Natural killer cell (primary cell): ENCODE results near the gene SYNGR4. TPM values are rescaled to one million over a fixed set of nuclear protein-coding genes. Genes with fewer than 3 reads are reported as not detected.

Experiments
- ATAC-seq, 3 donors: fragments of 150-1000 bp in 2 of 3; fragments of 200-7000 bp in 1 of 3; cut with Tn5 transposase; 1 replicate in 1 of 3; 2 replicates in 2 of 3; pipeline ENCODE4 v1.10.0; 2021; ENCODE audit warnings: mild to moderate bottlenecking in 2 of 3, moderate library complexity in 2 of 3
- DNase-seq, 2 donors: peaks; one replicate each; pipeline versions ENCODE4 v3.0.0 to v3.0.0-alpha.2; 2013 to 2021; ENCODE audit warnings: mixed read lengths in 1 of 2
- H3K27ac ChIP-seq: one replicate; pipeline ENCODE4 v1.5.1; 2013; ENCODE audit warnings: mild to moderate bottlenecking, low read length
- H3K27me3 ChIP-seq: one replicate; pipeline ENCODE4 v1.6.1; 2013; ENCODE audit warnings: low read length; ENCODE audit not compliant: control insufficient read depth, insufficient read depth
- H3K36me3 ChIP-seq: one replicate; pipeline ENCODE4 v1.6.1; 2013; ENCODE audit warnings: low read length; ENCODE audit not compliant: control insufficient read depth, insufficient read depth
- H3K4me1 ChIP-seq: one replicate; pipeline ENCODE4 v1.6.1; 2013; ENCODE audit warnings: low read length; ENCODE audit not compliant: control insufficient read depth, insufficient read depth
- H3K4me3 ChIP-seq: one replicate; pipeline ENCODE4 v1.5.1; 2013; ENCODE audit warnings: low read length
- H3K9me3 ChIP-seq: one replicate; pipeline ENCODE4 v1.6.1; 2013; ENCODE audit warnings: low read length; ENCODE audit not compliant: control insufficient read depth, insufficient read depth
- H3K27ac Mint-ChIP-seq, 2 donors: one replicate each; pipeline ENCODE4 v1.8.0; 2022; ENCODE audit warnings: mild to moderate bottlenecking in 2 of 2, mixed read lengths in 2 of 2, moderate library complexity in 1 of 2
- H3K27me3 Mint-ChIP-seq, 2 donors: one replicate each; pipeline ENCODE4 v1.8.0; 2022; ENCODE audit warnings: low read depth in 2 of 2, mixed read lengths in 2 of 2
- H3K36me3 Mint-ChIP-seq: one replicate; pipeline ENCODE4 v1.8.0; 2022; ENCODE audit warnings: mixed read lengths
- H3K4me1 Mint-ChIP-seq, 2 donors: one replicate each; pipeline ENCODE4 v1.8.0; 2022; ENCODE audit warnings: mixed read lengths in 2 of 2
- H3K4me3 Mint-ChIP-seq: one replicate; pipeline ENCODE4 v1.8.0; 2022; ENCODE audit warnings: mild to moderate bottlenecking, moderate library complexity, mixed read lengths
- H3K9me3 Mint-ChIP-seq, 2 donors: one replicate each; pipeline ENCODE4 v1.8.0; 2022; ENCODE audit warnings: mixed read lengths in 2 of 2
- WGBS: methylation state at CpG from one replicate; pipeline ENCODE4 v1.1.7; 2013; ENCODE audit warnings: missing lambda C conversion rate; ENCODE audit not compliant: insufficient coverage; 5-methylcytosine and 5-hydroxymethylcytosine counted together
- intact Hi-C: fragments of 100-400 bp; cut with micrococcal nuclease; formaldehyde crosslinking; loops from one replicate; pipeline ENCODE4 v1.14.2; 2022
- total RNA-seq, 4 donors: library from RNA; stranded (reverse); fragments of 120-200 nt in 1 of 4; gene quantifications; one replicate each; pipeline versions ENCODE4 v1.2.3 to v1.2.4, GENCODE V29; 2013 to 2022
- TF ChIP-seq, protein P1 (sequence below): fragments of 200-600 bp; IDR thresholded peaks from one replicate; pipeline ENCODE4 v1.8.0; 2022; ENCODE audit warnings: antibody characterized with exemption

SYNGR4 gene
- total RNA-seq, 3 donors from 2014 or later (not counting 1 experiment from before 2014, with no cell fraction given) = not detected

DNA sequence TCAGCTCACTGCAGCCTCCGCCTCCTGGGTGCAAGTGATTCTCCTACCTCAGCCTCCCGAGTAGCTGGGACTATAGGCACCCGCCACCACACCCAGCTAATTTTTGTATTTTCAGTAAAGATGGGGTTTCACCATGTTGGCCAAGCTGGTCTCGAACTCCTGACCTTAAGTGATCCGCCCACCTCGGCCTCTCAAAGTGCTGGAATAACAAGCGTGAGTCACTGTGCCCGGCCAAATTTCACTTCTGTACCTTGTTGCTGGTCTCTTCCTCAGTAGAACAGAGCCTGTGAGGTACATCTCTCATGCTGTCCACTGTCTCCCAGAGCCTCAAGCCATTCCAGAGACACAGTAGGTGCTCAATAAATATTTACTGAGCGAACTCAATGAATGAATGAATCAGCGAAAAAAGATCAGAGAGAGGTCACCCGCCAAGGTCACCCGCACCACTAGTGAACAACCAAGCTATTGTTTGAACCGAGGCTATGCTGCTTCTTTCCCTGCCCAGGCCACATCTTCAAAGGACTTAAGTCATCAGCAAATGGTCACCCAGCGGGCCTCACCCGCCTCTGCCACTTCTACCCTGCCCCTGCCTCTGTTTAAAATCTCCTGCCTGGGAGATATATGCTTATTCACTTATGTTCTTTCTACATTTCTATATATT lies 9.7 kb upstream of the SYNGR4 start:
- ATAC-seq (no peak), DNase-seq (no peak)
- no peaks in the 10 kb centered on the region for H3K9me3 Mint-ChIP-seq
- H3K27ac Mint-ChIP-seq = no peak overlapping the region
- no peak overlapping the region for H3K4me3 ChIP-seq
- intact Hi-C loops = no loop called here
- H3K4me3 Mint-ChIP-seq = no peak overlapping the region
- WGBS = 93% methylated on average over 15 of the region's 15 CpGs
- H3K27me3 Mint-ChIP-seq = no peaks in the 10 kb centered on the region
- H3K27ac ChIP-seq = no peak overlapping the region
- no peaks in the 10 kb centered on the region for H3K9me3 ChIP-seq
- TF ChIP-seq, protein P1, sequence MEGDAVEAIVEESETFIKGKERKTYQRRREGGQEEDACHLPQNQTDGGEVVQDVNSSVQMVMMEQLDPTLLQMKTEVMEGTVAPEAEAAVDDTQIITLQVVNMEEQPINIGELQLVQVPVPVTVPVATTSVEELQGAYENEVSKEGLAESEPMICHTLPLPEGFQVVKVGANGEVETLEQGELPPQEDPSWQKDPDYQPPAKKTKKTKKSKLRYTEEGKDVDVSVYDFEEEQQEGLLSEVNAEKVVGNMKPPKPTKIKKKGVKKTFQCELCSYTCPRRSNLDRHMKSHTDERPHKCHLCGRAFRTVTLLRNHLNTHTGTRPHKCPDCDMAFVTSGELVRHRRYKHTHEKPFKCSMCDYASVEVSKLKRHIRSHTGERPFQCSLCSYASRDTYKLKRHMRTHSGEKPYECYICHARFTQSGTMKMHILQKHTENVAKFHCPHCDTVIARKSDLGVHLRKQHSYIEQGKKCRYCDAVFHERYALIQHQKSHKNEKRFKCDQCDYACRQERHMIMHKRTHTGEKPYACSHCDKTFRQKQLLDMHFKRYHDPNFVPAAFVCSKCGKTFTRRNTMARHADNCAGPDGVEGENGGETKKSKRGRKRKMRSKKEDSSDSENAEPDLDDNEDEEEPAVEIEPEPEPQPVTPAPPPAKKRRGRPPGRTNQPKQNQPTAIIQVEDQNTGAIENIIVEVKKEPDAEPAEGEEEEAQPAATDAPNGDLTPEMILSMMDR = no peak
- H3K36me3 Mint-ChIP-seq = no peaks in the 10 kb centered on the region
- H3K36me3 ChIP-seq = no peaks in the 10 kb centered on the region
- no peaks in the 10 kb centered on the region for H3K27me3 ChIP-seq
- peaks cover 3% of the 10 kb centered on the region for H3K4me1 ChIP-seq
- peaks cover 0 to 9% of the 10 kb centered on the region in 2 donors for H3K4me1 Mint-ChIP-seq

- Mint-ChIP-seq H3K9me3 (no peaks in the 10 kb centered on the region), H3K27ac (no peak overlapping the region), H3K4me3 (no peak overlapping the region), H3K36me3 (no peaks in the 10 kb centered on the region), H3K4me1 (peaks cover 0 to 9% of the 10 kb centered on the region in 2 donors), H3K27me3 (no peaks in the 10 kb centered on the region)
- Histone ChIP-seq H3K27me3 (no peaks in the 10 kb centered on the region), H3K4me1 (peaks cover 3% of the 10 kb centered on the region), H3K36me3 (no peaks in the 10 kb centered on the region), H3K27ac (no peak overlapping the region), H3K4me3 (no peak overlapping the region), H3K9me3 (no peaks in the 10 kb centered on the region)
- DNase-seq = no peak
- TF ChIP-seq, protein P1 = no peak
- 97% methylated on average over 12 of the region's 12 CpGs for WGBS
- intact Hi-C loops = no loop called here
- ATAC-seq = no peak
Measured at GRCh38 chr19:48355365-48355954, 8.7 kb upstream of the SYNGR4 start.

GRCh38 chr19:48359123-48359522 lies 5.0 kb upstream of the SYNGR4 start:
- Mint-ChIP-seq H3K9me3 (no peaks in the 10 kb centered on the region), H3K4me3 (no peak overlapping the region), H3K27ac (no peak overlapping the region), H3K4me1 (peaks cover 14% of the 10 kb centered on the region in 2 donors), H3K27me3 (no peaks in the 10 kb centered on the region), H3K36me3 (no peaks in the 10 kb centered on the region)
- over 99% methylated on average over 5 of the region's 5 CpGs for WGBS
- H3K9me3 ChIP-seq = no peaks in the 10 kb centered on the region
- ATAC-seq (no peak), DNase-seq (no peak)
- no peak overlapping the region for H3K27ac ChIP-seq
- H3K36me3 ChIP-seq = no peaks in the 10 kb centered on the region
- intact Hi-C loops = no loop called here
- no peaks in the 10 kb centered on the region for H3K27me3 ChIP-seq
- peaks cover 10% of the 10 kb centered on the region for H3K4me1 ChIP-seq
- TF ChIP-seq, protein P1 = no peak
- no peak overlapping the region for H3K4me3 ChIP-seq
